Amniotic stem cell (primary cell): ENCODE results near the gene TTYH1.

ENCODE experiments used
- DNase-seq: peaks from one replicate; lab custom pipeline; 2025; lab: John Stamatoyannopoulos, UW

TTYH1 gene

DNA sequence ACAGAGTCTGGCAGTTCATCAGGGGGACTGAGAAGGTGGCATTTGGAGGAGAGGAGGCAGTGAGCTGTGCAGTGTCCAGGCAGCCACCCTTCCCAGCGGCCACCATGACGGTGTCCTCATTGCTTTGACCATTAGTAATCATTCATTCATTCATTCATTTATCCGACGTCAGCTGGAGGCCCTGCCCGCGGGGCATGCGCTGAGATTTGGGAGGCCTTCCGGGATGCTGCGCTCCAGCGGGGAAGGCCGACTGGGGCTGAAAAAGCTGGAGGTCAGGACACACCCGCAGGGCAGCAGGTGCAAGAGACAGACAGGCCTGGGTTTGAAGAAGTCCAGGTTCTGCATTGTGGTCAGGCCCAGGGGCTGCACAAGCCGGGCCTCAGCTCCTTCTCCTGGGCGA, 8.9 kb downstream of the TTYH1 start:
- DNase-seq, result no peak

DNA sequence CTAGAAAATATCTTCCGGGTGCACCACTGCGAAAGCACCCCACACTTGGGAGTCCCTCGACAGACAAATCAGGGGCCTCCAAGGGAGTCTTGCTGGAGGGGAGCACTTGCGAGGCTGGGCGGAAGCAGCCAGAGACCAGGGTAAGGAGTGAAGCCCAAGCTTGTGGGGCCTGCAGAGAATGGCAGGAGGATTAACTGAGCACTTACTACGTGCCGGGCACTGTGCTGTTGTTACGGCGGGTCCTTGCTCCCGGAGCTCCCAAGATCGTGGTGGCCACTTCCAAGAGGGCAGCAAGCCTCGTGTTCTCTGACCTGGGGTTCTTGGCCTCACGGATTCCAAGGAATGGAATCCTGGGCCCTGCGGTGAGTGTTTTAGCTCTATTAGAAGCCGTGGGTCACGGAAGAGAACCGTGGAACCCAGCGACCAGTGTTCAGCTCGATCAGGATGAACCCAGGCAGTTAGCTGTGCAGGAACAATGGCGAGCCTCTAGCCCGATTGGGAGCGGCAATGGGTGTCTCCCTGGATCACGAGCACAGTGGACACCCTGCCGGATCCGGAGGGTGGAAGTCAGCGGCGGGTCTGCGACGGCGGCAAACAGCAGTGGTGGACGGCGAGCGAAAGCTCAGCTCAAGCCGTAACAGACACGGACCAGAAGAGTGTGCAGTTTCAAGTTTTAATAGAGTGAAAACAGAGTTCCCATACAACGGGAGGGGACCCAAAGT, 9.6 kb downstream of the TTYH1 start:
- DNase-seq, result no peak

DNA sequence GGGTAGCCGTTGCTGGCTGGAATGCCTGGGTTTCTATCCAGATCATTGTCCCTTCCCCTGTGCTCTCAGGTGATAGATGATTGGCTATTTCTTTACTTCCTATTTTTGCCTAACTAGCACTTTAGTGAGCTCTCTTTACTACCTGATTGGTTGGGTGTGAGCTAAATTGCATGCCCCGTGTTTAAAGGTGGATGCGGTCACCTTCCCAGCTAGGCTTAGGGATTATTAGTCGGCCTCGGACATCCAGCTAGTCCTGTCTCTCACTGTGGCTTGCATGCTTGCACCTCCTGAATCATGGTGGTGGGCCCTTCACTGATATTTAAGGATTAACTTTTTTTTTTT, 10.1 kb downstream of the TTYH1 start:
- no peak for DNase-seq

DNA sequence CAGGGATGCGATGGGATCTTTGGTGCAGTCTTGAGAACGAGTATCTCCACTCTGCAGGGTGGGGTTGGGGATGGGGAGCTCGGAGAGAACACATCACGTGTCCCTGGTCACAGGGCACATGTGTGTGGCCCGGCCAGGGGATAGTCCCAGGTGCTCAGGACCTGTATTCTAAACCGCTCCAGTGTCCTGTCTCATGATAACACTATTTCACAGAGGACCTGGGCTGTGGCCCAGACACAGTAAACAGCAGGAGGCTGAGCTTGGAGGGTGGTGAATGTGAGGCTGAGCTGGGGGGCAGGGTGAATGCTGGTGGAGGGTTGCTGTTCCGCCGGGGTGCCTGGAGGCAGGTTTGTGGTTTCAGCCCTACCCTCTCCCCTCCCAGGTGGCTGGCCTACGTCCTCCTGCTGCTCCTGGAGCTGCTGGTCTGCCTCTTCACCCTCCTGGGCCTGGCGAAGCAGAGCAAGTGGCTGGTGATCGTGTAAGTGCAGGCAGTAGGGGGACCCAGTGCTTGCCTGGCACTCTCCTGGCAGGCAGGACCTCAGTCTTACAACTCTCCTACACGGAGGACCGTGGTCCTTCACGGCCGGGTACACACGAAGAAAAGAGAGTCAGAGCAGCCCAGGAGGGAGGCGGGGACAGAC, 11.1 kb downstream of the TTYH1 start:
- DNase-seq, result no peak

DNA sequence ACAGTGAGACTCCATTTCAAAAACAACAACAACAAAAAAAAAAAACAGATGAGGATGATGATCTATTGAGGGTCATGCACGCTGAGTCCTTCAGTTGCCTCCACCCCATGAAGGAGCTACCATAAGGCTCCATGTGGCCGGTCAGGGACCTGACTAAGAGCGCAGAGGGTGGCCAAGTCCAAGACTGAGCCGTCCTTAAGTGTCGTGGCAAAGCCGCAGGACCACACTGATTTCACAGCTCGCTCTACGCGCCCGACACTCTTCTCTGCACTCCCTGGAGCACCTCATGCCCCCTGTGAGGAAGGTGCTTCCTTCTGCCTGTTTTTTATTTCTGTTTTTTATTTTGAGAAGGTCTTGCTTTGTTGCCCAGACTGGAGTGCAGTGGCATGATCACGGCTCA, 12.3 kb downstream of the TTYH1 start:
- no peak for DNase-seq

DNA sequence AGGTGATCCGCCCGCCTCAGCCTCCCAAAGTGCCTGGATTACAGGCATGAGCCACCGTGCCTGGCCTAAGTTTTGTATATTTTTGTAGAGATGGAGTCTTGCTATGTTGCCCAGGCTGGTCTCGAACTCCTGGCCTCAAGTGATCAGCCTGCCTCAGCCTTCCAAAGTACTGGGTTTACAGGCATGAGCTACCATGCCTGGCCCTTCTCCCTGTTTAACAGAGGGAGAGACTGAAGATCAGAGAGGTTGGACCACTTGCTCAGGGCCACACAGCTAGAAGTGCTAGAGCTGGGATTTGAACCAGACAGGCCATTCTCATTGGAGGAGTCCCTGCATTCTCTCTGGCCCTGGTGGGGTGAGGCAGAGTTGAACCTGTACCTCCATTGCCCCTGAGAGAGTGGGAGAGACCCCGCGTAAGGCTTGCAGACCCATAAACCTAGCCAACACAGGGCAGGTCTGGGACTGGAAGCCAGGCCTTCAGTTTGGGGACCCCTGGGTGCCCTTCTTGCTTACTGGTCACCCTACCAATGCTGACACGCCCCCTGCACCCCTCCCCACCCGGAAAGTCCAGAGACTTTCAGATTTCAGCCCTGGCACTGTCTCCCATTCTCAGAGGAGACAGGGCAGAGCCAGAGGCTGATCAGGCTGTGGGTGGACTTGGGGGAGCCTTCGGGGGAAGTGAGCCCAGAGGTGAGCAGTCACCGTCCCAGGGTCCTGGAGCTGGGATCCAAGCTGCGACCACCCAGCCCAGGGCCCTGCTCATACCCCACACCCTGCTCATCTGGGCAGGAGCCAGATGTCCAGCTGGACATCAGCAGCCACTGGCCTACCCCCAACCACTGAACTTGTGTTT, 13.3 kb downstream of the TTYH1 start:
- no peak for DNase-seq

DNA sequence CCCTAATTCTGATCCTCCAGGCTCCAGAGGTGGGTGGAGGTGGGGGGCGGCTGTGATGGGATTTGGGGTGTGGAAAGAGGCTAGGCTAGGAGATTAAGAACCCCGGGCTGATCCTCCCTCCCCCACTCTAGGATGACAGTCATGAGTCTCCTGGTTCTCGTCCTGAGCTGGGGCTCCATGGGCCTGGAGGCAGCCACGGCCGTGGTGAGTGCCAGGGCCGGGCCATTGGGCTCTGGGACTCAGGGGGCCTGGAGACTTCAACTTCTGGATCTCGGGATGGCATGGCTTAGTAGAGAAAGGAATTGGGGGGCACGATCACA, 13.9 kb downstream of the TTYH1 start:
- no peak for DNase-seq

DNA sequence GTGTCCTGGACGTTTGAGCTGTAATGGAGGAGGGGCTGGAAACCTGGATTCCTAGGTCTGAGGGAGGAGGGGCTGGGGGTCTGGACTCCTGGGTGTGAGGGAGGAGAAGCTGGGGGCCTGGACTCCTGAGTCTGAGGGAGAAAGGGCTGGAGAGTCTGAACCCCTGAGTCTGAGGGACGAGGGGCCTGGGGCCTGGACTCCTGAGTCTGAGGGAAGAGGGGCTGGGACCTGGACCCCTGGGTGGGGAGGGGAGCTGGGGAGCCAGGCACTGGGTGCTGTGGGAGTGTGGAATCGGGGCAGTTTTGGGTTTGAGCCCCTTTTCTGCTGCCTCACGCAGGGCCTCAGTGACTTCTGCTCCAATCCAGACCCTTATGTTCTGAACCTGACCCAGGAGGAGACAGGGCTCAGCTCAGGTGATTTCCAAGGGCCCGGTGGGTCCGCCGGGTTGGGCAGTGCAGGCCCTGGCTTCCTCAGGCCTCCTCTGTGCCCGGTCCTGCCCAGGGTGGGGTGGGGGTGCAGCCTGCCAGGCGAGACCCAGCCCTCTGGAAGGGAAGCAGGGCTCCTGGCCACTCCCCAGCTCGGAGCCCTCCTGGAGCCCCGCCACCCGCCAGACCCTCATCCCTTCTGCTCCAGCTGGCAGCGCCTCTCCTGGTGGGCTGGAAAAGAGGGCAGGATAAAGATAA, 14.4 kb downstream of the TTYH1 start:
- no peak for DNase-seq

DNA sequence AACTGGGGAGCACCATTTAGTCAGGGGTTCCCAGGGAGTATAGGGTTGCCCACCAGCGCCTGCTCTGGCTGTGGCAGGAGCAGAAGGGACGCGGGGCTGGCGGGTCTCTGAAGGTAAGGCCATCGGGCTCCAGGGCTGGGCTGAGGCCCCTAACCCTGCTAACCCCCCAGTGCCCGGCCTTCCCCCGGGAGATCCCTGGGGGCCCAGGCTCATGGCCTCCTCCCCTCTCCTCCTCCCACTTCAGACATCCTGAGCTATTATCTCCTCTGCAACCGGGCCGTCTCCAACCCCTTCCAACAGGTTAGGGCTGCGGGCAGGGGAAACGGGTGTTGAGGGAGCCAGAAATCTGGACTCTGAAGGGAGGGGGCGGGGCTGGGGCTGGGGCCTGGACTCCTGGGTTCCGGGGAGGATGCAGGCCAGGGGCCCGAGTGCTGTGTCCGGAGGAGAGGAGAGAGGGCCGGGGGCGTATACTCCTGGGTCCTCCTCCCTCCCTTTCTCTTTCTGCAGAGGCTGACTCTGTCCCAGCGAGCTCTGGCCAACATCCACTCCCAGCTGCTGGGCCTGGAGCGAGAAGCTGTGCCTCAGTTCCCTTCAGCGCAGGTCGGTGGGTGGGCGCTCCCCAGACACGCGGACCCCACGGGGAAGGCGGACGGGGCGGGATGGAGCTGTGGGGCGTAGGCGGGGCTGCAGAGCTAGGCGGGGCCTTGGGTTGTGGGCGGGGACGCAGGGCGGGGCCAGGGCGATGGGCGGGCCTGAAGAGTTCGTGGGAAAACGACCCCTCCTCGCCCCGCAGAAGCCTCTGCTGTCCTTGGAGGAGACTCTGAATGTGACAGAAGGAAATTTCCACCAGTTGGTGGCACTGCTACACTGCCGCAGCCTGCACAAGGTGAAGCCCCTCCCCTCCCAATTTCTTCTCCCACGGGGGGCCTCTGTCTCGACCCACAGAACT, 15.3 kb downstream of the TTYH1 start:
- no peak for DNase-seq

DNA sequence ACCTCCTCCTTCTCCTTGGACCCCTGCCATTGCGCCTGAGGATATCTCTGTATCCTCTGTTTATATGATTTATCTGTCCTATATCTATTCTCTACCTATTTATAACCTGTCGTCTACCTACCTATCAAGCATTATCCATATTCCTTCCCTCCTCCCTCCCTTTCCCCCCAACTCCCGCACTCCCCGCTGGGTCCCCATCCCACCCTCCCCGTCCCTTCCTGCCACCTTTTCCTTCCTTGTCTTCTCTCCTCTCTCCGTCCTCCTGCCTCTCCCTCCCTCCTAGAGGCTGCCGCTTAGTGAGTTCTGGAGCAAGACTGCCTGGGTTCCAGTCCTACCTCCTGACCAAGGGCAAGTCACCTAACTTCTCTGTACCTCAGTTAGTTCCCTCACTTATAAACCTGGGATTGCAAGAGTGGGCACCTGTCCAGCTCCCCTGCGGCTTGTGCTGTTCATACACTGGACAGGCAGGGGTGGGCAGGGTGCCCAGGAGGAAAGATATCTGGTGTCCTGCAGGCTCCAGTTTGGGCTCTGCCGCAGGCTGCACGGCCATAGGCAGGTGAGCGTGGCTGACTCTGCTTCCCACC, 16.1 kb downstream of the TTYH1 start:
- DNase-seq, result no peak

DNA sequence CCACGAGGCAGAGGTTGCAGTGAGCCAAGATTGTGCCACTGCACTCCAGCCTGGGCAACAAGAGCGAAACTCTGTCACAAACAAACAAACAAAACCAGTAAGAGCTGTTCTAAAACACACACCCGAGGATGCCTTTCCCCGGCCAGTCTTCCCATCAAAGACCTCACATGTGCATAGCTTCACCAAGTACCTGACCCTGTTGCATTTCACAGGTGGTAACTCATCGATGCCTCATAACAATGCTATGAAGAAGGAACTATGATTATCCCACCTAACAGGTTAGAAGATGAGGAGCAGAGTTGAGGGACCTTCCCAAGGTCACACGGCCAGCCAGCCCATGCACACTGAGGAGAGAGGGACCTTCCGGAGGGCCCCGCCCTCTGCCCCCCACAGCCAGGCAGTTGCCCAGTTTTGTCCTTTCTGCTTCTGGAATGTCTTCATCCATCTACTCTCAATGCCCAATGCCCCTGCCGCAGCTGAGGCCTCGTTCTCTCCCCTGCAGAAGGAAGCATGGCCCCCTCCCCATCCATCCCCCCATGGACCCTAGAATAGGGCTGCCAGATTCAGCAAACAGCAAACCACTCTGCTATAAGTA, 17.0 kb downstream of the TTYH1 start:
- no peak for DNase-seq

DNA sequence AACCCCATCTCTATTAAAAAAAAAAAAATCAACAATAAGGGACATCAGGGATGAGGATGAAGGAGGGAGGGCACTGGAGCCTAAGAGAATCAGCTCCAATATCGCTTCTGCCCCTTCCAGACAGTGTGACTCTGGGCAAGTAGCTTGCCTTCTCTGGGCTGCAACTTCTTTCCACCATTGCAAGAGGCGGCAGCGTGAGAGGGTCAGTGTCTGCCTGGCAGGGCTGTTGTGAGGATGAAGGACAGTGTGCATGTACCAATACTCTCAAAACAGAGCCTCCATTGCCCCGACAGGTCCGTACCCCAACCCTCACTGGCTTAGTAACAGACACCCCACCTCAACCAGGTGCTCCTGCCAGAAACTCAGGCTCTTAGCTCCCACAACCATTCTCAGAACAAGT, 18.4 kb downstream of the TTYH1 start:
- no peak for DNase-seq

DNA sequence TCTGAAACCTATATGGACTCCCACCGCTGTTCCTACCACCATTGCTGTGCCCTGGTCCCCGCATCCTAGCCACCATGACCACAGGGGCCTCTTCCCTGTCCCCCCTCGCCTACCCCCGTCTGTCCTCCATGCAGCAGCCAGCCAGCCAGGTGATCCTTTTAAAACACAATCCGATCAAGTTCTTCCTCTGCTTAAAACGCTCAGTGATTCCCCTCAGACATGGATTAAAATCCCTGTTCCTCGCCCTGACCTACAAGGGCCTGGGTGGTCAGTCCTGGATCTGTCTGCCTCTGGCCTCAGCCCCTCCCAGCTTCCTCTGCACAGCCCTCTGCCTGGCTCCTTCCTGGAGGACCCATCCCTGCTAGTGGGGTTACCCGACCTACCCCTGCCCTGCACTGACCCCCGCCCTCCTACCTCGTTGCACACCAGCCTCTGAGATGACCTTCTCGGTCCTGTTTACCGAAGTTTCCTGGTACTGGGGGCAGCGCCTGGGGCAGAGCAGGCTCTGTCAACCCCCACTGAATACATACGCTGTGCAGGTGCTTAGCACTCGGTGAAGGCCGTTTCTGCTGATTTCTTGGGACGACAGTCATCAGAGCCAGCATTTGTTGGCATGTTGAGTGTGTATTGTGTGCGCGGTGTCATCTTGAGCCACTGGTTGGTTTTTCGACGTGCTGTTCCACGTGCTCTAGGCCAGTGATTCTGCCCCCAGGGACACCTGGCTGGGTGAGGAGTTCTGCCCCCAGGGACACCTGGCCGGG, 19.0 kb downstream of the TTYH1 start:
- DNase-seq, result no peak

DNA sequence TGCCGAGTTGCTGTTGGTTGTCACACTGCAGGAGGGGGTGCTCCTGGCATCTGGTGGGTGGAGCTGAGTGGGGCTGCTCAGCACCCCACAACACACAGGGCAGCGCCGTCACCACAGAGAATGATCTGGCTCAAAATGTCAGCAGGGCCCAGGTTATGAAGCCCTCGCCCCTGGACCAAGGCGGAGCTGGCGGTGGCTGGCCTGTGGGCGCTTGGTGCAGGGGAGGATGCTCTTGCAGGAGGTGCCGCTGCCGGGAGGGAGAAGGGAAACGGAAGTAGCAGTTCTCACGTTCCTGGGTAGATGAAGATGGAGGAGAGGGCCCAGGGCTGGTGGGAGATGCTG, 19.6 kb downstream of the TTYH1 start:
- no peak for DNase-seq

DNA sequence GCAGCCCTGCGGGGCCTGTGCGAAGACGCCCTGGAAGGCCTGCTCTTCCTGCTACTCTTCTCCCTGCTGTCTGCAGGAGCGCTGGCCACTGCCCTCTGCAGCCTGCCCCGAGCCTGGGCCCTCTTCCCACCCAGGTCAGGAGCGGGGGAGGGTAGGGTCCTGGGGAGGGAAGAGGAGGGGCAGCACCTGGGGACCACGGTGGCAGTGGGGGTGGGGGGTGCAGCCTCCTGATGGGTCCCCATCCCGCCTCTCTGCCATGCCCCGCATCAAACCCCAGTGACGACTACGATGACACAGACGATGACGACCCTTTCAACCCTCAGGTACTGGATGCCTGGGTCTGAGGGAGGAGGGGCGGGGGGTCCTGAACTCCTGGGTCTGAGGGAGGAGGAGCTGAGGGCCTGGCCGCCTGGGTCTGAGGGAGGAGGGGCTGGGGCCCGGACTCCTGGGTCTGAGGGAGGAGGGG, 20.3 kb downstream of the TTYH1 start:
- DNase-seq, result no peak

DNA sequence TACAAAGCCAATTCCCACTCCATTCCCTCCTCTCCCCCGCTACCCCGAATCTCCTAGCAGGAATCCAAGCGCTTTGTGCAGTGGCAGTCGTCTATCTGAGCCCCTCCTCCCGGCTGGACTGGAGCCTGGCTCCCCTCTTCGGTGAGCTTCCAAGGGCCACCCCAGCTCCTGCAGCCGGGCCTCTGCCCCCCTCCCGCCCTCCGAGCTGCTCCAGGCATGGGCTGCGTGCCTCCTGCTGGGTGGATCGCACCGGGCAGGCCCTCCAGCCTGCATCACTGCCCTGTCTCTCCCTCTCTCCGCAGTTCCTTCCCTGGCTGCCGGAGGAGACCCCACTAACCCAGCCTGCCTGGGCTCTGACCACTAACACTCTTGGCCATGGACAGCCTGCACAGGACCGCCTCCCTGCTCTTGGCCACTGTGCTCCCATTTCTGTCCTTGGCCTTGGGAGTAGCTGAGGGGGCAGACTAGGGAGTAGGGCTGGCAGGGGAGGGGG, 20.8 kb downstream of the TTYH1 start:
- DNase-seq, result no peak

DNA sequence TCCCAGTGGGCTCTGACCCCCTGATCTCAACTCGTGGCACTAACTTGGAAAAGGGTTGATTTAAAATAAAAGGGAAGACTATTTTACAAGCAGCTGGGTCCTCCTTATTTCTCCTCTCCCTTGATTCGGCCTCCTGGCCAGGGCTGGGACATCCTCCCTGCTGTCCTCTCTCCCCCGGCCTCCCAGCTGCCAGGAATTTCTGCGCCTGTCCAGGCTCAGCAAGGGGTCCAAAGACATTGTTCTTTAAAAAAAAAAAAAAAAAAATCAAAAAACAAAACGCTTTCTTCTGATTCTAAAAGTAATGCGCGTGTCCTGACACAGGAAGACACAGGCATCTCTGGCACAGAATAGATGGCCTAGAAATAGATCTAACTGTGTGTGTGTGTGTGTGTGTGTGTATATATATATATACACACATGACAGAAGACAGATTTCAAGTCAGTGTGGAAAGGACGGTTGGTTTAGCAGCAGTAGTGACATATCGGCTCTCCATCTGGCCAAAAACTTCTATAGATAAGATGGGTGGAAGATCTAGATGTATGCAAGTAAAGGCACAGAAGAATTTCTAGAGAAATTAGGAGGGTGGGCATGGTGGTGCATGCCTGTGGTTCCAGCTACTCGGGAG, 21.5 kb downstream of the TTYH1 start:
- DNase-seq, result no peak

DNA sequence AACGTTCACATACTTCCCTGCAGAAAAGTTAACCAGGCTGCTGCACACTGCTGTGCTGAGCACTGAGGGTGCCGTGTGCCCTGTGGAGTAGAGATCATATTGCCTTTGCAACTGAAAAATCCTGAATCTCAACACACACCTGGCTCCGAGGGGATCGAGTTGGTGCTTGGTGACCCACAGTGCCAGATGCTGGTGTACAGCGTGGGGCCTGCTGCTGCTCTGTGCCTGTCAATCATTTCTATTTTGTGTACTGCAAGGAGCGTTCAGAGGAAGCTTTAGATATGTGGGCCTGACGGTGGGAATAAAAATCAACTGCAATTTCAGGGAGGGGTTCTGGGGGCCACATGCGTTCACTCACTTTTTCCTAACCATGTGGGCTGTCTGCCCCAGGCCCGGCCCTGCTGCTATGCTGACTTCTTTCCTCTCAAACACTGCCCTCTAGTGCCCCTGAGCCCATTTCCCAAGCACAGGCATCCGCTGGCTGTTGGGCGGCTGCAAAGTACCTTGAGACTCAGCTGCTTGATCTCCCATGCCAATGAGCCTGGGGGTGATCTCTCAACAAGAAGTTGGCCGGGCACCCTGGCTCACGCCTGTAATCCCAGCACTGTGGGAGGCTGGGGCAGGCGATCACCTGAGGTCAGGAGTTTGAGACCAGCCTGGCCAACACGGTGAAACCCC, 24.0 kb downstream of the TTYH1 start:
- DNase-seq, result no peak

DNA sequence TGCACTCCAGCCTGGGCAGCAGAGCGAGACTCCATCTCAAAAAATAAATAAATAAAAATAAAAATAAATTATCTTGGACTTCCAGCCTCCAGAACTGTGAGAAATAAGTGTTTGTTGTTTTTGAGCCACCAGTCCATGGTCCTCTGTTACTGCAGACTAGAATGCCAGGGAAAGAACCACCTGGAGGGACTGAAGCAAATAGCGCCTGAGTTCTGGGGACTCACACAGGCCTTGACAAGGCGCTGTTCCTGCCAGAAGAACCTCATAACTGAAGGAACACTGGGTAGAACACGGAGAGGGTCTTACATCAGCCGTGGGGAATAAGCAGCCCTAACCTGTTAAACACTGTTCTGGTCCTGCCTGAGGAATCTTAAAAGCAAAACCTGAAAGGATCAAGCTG, 25.4 kb downstream of the TTYH1 start:
- DNase-seq, result no peak
